GM12873 (cell line): ENCODE measurements around the gene SPATA24.

Experiments
- TF ChIP-seq, protein P1 (sequence below): IDR thresholded peaks from 2 replicates; pipeline ENCODE4 v1.5.1; 2012; ENCODE audit warnings: low read depth, mild to moderate bottlenecking, moderate library complexity, low read length, control low read depth; ENCODE audit not compliant: insufficient read depth; ENCODE audit errors: missing control alignments

The SPATA24 gene

DNA sequence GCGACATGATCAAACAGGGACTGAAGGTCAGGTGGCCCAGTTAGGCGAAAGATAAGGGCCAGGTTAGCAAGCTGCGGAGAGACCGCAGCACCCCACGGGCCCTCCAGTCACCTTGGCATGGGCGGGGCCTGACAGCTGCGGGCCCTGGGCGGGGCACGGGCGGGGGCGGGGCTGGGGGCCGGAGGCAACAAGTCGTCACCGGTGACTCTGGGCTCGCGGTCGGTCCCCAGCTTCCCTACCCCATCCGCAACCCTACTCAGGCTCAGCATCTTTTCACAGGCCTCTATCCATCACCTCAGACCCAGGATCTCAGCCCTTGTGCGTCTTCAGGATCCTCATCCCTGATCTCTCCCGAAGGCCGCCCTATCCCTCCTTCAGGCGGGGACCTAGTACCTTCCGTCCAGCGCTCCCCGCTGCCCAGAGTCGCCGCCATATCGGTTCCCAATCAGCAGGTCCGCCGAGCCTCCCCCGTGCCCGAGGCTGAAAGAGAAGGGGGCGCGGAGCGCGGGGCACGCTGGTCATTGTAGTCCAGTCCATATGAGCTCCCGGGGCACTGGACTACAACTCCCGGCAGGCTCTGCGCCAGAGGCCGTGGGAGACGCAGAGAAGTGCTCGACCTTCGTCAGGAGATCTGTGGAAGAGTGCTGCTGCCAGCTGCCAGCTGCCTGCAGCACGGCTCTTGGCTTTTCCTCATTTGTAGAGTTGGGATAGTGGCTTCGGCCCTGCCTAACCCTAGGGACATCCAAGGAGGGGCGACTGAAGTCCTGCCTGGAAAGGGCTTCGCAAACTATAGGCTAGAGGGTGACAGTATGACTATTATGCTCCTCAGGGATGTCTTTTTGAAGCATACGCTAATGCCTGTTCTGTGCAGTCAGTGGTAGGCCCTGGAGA, 35.4 kb upstream of the SPATA24 start, which contains the start of gene DNAJC18:
Gene DNAJC18, minus strand, starts transcription at position 513 of the 891 bp plus-strand sequence. Its CDS starts 80 bp downstream, at position 433.
- TF ChIP-seq, protein P1, sequence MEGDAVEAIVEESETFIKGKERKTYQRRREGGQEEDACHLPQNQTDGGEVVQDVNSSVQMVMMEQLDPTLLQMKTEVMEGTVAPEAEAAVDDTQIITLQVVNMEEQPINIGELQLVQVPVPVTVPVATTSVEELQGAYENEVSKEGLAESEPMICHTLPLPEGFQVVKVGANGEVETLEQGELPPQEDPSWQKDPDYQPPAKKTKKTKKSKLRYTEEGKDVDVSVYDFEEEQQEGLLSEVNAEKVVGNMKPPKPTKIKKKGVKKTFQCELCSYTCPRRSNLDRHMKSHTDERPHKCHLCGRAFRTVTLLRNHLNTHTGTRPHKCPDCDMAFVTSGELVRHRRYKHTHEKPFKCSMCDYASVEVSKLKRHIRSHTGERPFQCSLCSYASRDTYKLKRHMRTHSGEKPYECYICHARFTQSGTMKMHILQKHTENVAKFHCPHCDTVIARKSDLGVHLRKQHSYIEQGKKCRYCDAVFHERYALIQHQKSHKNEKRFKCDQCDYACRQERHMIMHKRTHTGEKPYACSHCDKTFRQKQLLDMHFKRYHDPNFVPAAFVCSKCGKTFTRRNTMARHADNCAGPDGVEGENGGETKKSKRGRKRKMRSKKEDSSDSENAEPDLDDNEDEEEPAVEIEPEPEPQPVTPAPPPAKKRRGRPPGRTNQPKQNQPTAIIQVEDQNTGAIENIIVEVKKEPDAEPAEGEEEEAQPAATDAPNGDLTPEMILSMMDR = no peak

DNA sequence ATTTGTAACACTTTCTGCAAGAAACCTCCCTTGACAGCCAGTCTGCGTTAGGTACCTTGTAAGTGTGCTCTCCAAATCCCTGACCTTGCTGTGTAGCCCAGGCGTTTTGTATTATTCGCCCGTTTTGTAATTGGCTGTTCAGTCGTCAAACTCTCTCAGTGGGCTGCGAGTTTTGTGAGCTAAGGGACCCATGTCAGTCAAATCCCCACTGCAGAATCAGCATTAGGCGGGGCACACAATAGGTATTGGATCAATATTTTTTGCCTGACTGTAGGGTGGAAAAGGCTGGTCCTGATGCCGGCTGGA, 34.8 kb upstream of the SPATA24 start:
- TF ChIP-seq, protein P1 = no peak

- TF ChIP-seq, protein P1 = no peak
Measured at GRCh38 chr5:139435676-139436075, 31.8 kb upstream of the SPATA24 start.

DNA sequence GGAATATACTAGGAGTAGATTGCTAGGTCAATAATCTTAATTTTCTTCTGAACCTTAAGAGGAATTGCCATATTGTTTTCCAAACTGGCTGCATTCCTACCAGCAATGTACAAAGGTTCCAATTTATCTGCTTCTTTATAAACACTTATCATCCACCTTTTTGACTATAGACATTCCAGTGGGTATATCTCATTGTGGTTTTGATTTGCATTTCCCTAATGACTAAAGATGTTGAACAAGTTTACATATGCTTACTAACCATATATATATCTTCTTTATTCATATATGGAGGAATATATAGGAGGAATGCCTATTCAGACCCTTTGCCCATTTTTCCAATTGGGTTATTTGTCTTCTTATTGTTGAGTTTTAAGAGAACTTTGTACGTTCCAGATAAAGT, 27.8 kb upstream of the SPATA24 start:
- TF ChIP-seq, protein P1 = no peak

GRCh38 chr5:139430015-139430414, 26.1 kb upstream of the SPATA24 start:
- TF ChIP-seq, protein P1 = no peak

DNA sequence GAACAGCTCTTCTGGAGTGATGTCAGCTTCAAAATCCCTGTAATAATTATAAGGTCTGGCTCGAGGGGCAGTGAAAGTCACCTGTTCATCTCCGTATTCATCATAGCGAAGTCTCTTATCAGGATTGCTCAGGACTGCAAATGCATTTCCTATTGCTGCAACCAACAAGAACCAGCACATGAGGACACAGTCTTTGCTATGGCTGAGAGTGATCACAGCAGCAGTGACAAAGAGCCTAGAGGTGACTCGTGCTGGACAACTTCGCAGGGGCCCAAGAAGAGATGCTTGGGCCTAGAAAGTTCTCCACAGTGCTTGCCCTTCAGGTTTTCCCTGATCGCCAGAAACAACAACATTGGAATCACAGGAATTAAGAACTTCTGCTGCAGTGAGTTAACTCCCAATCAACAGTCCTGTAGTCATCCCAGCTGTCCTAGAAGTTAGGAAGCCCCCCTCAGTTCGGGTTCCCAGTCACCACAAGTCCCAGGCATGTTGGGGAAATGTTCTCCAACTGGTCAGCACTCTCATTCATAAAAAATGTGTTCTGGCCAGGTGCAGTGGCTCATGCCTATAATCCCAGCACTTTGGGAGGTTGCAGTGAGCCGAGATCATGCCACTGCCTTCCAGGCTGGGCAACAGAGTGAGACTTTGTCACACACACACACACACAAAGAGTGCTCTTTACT, 22.5 kb upstream of the SPATA24 start:
- TF ChIP-seq, protein P1 = no peak

DNA sequence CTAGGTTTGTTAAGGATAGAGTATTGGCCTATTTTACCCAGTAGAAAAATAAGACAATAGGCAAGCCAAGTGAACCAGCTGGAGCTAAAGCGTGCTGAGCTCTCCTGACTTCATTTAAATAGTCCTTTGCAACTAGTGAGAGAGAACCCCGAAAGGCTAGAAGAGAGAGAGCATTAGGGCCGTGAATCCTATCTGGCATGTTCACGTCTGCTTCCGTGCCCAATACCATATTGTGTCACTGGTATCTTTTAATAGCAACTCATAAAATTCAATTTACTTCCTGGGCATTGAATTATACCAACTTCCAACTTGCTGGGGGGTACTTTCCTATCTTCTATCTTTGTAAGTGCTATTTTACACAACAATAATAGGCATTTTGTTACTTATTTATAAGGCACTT, 21.6 kb upstream of the SPATA24 start:
- TF ChIP-seq, protein P1 = no peak
